Measurements from ENCODE around the gene MOV10L1. TPM values are rescaled to one million over a fixed set of nuclear protein-coding genes. Genes with fewer than 3 reads are reported as not detected.

Gene MOV10L1
- total RNA-seq: 0.67 and 1.6 TPM in 2 replicates

GRCh38 chr22:50089682-50090411, at the start of gene MOV10L1:
Gene MOV10L1 (plus strand): TSS chr22:50090006. CDS start chr22:50090089, 83 bp downstream.

DNA sequence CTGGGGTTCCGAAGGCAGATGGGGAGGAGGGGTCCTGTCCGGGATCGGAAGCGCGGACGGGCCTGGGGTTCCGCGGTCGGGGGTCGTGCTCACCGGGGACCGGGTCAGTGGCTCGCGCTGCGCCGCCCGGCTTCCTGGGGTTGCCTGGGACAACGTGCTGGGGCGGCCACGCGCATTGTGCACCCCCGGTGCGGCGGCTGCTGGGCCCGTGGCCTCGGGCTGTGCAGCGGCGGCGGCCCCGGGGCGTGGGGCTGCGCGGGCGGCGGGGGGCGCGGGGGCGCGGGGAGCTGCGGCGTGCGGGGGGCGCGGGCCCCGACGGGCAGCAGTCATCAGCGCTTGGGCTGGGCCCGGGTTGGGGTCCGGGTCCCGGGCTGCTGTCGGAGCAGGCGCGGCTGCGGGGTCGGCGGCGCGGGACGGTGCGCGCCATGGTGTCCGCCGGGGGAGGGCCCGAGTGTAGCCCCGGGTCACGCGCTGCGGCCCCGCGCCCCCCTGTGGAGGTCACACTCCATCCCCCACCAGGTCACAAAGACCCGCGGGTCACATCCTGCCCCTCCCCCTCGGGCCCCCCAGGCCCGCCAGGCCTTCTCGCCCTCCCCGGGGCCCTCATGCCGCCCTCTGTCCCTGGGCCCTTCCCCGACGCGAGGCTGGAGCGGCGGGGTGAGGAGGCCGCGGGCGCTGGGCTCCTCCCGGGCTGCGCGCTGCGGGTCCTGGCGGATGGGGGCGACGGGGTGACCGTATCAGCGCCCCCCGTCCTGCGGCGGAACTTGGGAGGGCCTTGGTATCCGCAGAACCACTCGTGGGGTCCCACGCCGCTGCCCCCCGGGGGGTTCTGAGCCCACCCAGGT, 31.5 kb upstream of the MOV10L1 start, which contains the start of gene TTLL8:
Gene TTLL8 (minus strand): TSS at position 238 of the 845 bp plus-strand sequence.

GRCh38 chr22:50085211-50085972, 4.4 kb upstream of the MOV10L1 start, which contains the start of gene MLC1:
Gene MLC1 (minus strand): TSS chr22:50085426. CDS start chr22:50084902, 524 bp downstream.

DNA sequence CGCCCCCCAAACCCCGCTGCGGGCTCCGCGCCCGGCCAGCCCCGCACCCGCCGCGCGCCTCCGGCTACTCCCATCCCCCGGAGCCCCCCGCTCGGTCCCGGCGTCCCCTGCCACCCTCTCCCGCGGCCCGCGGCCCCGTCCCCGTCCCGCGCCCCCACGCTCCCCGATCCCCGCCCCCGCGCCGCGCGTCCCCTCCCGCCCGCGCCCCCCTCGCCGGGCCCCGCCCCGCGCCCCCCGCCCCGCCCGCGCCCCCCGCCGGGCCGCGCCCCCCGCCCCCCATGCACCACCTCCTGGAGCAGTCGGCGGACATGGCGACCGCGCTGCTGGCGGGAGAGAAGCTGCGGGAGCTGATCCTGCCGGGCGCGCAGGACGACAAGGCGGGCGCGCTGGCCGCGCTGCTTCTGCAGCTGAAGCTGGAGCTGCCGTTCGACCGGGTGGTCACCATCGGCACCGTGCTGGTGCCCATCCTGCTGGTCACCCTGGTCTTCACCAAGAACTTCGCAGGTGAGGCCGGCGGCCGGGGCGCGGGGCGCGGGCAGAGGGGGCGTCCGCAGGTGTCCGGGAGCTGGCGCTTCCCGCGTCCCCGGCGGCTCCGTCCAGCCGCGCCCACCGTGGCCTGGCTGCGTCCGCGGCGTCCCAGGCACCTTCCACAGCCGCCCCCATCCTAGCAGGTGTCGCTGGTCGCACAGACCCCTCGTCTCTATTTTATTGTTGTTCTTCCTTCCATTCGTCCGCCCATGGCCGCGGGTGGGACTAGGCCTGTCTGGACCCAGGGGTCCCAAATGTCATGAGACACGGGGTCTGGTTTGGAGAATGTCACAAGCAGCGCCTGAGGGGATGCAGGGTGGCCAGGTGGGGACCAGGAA, 80.9 kb downstream of the MOV10L1 start, which contains the start of gene PANX2:
Gene PANX2 (plus strand): TSS at position 279 of the 866 bp plus-strand sequence. CDS start 0 bp downstream, at position 279.

DNA sequence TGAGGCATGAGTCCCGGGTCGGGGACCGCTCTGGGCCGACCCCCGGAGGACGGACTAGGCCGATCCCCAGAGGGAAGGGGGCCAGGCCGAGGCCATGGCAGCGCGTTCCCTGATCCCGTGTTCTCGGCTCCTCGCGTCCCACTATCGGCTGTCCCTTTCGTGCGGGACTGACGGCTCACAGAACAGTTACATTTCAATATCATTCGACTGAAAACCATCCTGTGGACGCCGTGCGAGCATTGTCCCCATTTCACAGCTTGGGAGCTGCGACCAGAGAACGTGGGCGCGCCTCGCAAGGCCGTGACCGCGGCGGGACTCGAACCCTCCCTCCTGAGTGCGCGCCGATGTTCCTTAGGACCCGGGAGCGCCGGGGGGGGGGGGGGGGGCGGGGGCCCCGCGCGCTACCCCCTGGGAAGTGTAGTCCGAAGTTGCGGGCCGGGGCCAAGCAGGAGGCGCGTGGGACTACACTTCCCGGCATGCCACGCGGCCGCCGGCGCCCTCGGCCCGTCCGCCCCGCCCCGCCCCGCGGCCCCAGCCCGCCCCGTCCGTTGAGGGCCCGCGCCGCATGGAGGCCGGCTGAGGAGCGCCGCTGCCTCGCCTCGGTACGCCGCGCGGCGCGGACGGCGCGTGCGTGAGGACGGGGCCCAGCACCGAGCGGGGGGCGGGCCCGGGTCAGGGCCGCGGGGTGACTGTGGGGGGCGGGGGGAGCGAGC, 95.7 kb downstream of the MOV10L1 start, which contains the start of gene TRABD:
Gene TRABD (plus strand): TSS at position 539 of the 713 bp plus-strand sequence. CDS start 7,148 bp downstream, outside the sequence.

DNA sequence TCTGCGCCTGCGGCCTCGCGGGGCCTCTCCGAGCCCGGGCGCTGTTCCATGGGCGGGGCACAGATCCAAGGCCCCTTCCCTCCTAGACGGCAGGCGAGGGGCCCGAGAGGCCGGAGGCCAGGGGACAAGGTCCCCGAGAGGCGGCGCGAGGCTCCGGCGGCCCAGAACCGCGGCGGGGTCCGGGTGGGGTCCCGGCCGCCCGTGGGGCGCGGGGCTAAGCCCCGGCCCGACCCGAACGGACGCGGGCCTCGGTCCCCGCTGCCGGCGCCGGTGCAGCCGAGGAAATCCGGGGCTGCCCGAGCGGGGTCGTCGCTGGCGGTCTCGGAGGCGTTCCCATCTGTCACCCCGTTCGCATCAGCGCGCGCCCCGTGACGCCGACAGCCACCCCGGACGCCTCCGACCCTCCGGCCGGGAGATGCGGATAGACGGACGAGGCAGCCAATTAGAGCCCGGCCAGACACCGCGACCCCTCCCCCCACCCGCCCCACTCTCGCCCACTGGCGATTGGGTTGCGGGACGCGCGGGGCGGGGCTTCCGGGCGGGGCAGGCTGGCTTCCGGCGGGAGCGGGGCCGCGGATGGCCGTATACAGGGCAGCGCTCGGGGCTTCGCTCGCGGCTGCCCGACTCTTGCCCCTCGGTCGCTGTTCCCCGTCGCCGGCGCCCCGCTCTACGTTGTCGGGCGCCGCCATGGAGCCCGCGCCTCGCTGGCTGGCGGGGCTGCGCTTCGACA, 110.8 kb downstream of the MOV10L1 start, which contains the start of gene SELENOO:
Gene SELENOO (plus strand): TSS at position 551 of the 730 bp plus-strand sequence. CDS start 26 bp downstream, at position 577.

Other genes starting within 250 kb of the MOV10L1 start
- gene ZBED4, start 236.2 kb upstream of the MOV10L1 start, total RNA-seq: 11.3 and 11.4 TPM in 2 replicates
- gene ALG12, start 171.6 kb upstream of the MOV10L1 start, total RNA-seq: 14.3 and 18.8 TPM in 2 replicates
- gene CRELD2, start 171.4 kb upstream of the MOV10L1 start, total RNA-seq: 44.4 and 44.7 TPM in 2 replicates
- 38.2 and 39.8 TPM in 2 replicates for gene PIM3, start 129.2 kb upstream of the MOV10L1 start, total RNA-seq
- gene IL17REL, start 77.2 kb upstream of the MOV10L1 start, total RNA-seq: not detected in 2 replicates
- gene TTLL8, start 31.7 kb upstream of the MOV10L1 start, total RNA-seq: not detected in 2 replicates
- not detected in 2 replicates for gene MLC1, start 4.6 kb upstream of the MOV10L1 start, total RNA-seq
- gene PANX2, start 80.7 kb downstream of the MOV10L1 start, total RNA-seq: 0.17 and 0.45 TPM in 2 replicates
- 35.8 and 37.5 TPM in 2 replicates for gene TRABD, start 95.9 kb downstream of the MOV10L1 start, total RNA-seq
- 22.7 and 24.9 TPM in 2 replicates for gene SELENOO, start 111.0 kb downstream of the MOV10L1 start, total RNA-seq
- gene TUBGCP6, start 155.0 kb downstream of the MOV10L1 start, total RNA-seq: 18.1 and 22.0 TPM in 2 replicates
- 12.8 and 18.5 TPM in 2 replicates for gene HDAC10, start 161.3 kb downstream of the MOV10L1 start, total RNA-seq
- gene MAPK12, start 171.7 kb downstream of the MOV10L1 start, total RNA-seq: 32.1 and 32.3 TPM in 2 replicates
- gene MAPK11, start 180.4 kb downstream of the MOV10L1 start, total RNA-seq: 4.4 and 5.5 TPM in 2 replicates
- 100 and 107 TPM in 2 replicates for gene PLXNB2, start 217.6 kb downstream of the MOV10L1 start, total RNA-seq
- gene DENND6B, start 237.0 kb downstream of the MOV10L1 start, total RNA-seq: 1.2 and 1.3 TPM in 2 replicates